ENCODE data around the gene SYT6.

The SYT6 gene

GRCh38 chr1:114169509-114169908, 15.8 kb upstream of the SYT6 start:
- TF ChIP-seq ZFX (IDR thresholded peaks at IDR 0.05), result no peak
- no peak for TF ChIP-seq CTCF (conservative IDR thresholded peaks at IDR 0.05)
- H3K27ac ChIP-seq, result no peak overlapping the region

- no peak overlapping the region for H3K27ac ChIP-seq
- no peak for TF ChIP-seq ZFX (IDR thresholded peaks at IDR 0.05)
- TF ChIP-seq CTCF (conservative IDR thresholded peaks at IDR 0.05), result no peak
These were observed 13.6 kb upstream of the SYT6 start for GRCh38 chr1:114167226-114167625.

GRCh38 chr1:114164840-114165543, 11.3 kb upstream of the SYT6 start:
- TF ChIP-seq CTCF (conservative IDR thresholded peaks at IDR 0.05), result no peak
- no peak for TF ChIP-seq ZFX (IDR thresholded peaks at IDR 0.05)
- H3K27ac ChIP-seq, result no peak overlapping the region

- no peak overlapping the region for H3K27ac ChIP-seq
- TF ChIP-seq ZFX (IDR thresholded peaks at IDR 0.05) (no peak), CTCF (conservative IDR thresholded peaks at IDR 0.05) (no peak)
These were observed 6.3 kb upstream of the SYT6 start for GRCh38 chr1:114159941-114160340.

GRCh38 chr1:114157275-114157660, 3.6 kb upstream of the SYT6 start:
- TF ChIP-seq ZFX (IDR thresholded peaks at IDR 0.05) (no peak), CTCF (conservative IDR thresholded peaks at IDR 0.05) (no peak)

GRCh38 chr1:114156538-114157274, 3.0 kb upstream of the SYT6 start:
- no peak for TF ChIP-seq ZFX (IDR thresholded peaks at IDR 0.05)
- TF ChIP-seq CTCF (conservative IDR thresholded peaks at IDR 0.05), result no peak
- no peak overlapping the region for H3K27ac ChIP-seq

More at GRCh38 chr1:114157275-114157660, 3.6 kb upstream of the SYT6 start:
- H3K27ac ChIP-seq, result no peak overlapping the region

GRCh38 chr1:114155706-114156105, 2.0 kb upstream of the SYT6 start:
- no peak for TF ChIP-seq CTCF (conservative IDR thresholded peaks at IDR 0.05)
- no peak for TF ChIP-seq ZFX (IDR thresholded peaks at IDR 0.05)

More at GRCh38 chr1:114155706-114156105, 2.0 kb upstream of the SYT6 start:
- no peak overlapping the region for H3K27ac ChIP-seq
